GM12872 (cell line): Measurements from ENCODE around the gene RAB6B.

Experiments
- TF ChIP-seq, protein P1 (sequence below): IDR thresholded peaks from 3 replicates; pipeline ENCODE4 v1.5.1; 2011; ENCODE audit warnings: low read depth, mild to moderate bottlenecking, low read length, moderate library complexity; ENCODE audit not compliant: insufficient read depth

Gene RAB6B

DNA sequence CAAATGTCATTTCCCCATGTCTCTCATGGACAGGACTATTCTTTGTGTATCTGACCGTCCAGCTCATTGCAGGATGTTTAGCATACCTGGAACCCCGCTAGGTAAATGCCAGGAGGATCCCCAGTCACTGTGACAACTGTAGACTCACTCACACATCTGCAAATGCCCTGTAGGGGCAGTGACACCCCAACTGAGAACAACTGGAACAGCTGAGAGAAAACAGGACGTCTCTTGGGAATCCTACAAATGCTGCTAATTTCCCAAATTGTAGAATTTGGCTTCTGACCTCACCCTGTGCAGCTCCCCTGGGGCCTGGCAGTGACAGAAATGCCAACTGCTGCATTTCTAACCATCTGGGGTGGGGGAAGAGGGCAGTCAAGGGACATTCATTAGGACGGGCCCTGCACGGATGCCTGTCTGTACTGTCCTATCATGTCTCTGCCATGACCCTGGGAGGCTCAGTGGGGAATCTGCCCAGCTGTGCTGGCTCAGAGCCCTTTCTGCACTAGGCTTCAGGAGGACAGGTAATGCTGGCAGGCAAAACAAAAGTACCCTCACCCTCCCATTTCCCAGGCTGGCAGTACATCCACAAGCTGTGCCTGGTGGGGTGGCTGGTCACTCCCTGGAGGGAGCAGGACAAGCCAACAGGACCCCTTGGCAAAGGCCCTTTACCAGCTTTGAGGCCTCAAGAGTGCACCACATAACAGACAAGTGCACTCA lies 30.4 kb downstream of the RAB6B start:
- TF ChIP-seq, protein P1, sequence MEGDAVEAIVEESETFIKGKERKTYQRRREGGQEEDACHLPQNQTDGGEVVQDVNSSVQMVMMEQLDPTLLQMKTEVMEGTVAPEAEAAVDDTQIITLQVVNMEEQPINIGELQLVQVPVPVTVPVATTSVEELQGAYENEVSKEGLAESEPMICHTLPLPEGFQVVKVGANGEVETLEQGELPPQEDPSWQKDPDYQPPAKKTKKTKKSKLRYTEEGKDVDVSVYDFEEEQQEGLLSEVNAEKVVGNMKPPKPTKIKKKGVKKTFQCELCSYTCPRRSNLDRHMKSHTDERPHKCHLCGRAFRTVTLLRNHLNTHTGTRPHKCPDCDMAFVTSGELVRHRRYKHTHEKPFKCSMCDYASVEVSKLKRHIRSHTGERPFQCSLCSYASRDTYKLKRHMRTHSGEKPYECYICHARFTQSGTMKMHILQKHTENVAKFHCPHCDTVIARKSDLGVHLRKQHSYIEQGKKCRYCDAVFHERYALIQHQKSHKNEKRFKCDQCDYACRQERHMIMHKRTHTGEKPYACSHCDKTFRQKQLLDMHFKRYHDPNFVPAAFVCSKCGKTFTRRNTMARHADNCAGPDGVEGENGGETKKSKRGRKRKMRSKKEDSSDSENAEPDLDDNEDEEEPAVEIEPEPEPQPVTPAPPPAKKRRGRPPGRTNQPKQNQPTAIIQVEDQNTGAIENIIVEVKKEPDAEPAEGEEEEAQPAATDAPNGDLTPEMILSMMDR: peak; percentile 36; the same call in 1 of the 3 replicates

- TF ChIP-seq, protein P1: no peak
Observed at GRCh38 chr3:133864616-133865015, 31.1 kb downstream of the RAB6B start.

GRCh38 chr3:133863911-133864310 lies 31.8 kb downstream of the RAB6B start:
- TF ChIP-seq, protein P1: no peak

GRCh38 chr3:133862161-133862560 lies 33.5 kb downstream of the RAB6B start:
- TF ChIP-seq, protein P1: no peak

DNA sequence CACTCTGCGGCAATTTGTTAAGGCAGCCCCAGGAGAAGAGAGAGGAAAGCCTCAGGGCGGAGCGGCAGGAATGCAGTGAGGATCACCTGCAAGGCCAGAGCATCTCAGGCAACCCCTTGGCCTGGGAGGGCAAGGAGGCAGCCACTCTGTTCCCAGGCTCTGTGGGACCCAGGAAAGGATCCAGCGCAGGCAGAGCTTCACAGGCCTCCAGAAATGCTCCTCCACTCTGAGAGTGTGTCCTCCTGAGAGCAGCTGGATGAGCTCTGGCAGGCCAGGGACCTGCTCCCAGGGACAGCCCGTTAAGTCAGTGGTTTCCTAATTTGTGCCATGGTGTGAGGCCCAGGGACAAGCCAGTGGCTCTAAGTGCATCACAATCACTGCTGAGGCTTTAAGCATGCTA lies 35.2 kb downstream of the RAB6B start:
- TF ChIP-seq, protein P1: no peak

GRCh38 chr3:133859381-133860234 lies 36.1 kb downstream of the RAB6B start:
- TF ChIP-seq, protein P1: no peak

- TF ChIP-seq, protein P1: no peak
Observed at GRCh38 chr3:133857767-133858166, 37.9 kb downstream of the RAB6B start.
